Mesenchymal stem cell (in vitro differentiated cells and primary cell): ENCODE results near the gene UBE2D1.

ENCODE experiments used
- DNase-seq: peaks from one replicate; pipeline ENCODE4 v3.0.0-alpha.2; 2013
- H2AFZ ChIP-seq: one replicate; pipeline ENCODE4 v1.6.1; 2013; ENCODE audit warnings: low read depth, mild to moderate bottlenecking, control low read depth, inconsistent platforms, low read length, moderate library complexity
- H2AK5ac ChIP-seq: 2 replicates; pipeline ENCODE4 v1.6.1; 2013; ENCODE audit warnings: low read length, moderate library complexity, mild to moderate bottlenecking, inconsistent platforms; ENCODE audit not compliant: severe bottlenecking
- H2BK120ac ChIP-seq: one replicate; pipeline ENCODE4 v1.6.1; 2013; ENCODE audit warnings: low read depth, mild to moderate bottlenecking, inconsistent platforms, low read length, moderate library complexity
- H2BK12ac ChIP-seq, 2 experiments: one replicate each; pipeline ENCODE4 v1.6.1; 2013; ENCODE audit warnings: inconsistent platforms in 2 of 2, low read length in 2 of 2, mild to moderate bottlenecking in 2 of 2, moderate library complexity in 2 of 2, control low read depth in 1 of 2
- H2BK15ac ChIP-seq: one replicate; pipeline ENCODE4 v1.6.1; 2013; ENCODE audit warnings: mild to moderate bottlenecking, low read depth, inconsistent platforms; ENCODE audit not compliant: poor library complexity, severe bottlenecking
- H2BK5ac ChIP-seq: 2 replicates; pipeline ENCODE4 v1.6.1; 2013; ENCODE audit warnings: low read depth, mild to moderate bottlenecking, low read length, control low read depth, inconsistent platforms; ENCODE audit not compliant: poor library complexity, severe bottlenecking
- H3K14ac ChIP-seq, 2 experiments: one replicate each; pipeline ENCODE4 v1.6.1; 2013; ENCODE audit warnings: inconsistent platforms in 2 of 2, low read length in 2 of 2, control low read depth in 1 of 2, mild to moderate bottlenecking in 1 of 2, moderate library complexity in 1 of 2
- H3K18ac ChIP-seq, 2 experiments: one replicate each; pipeline ENCODE4 v1.6.1; 2013; ENCODE audit warnings: inconsistent platforms in 2 of 2, low read length in 2 of 2, control low read depth in 1 of 2, low read depth in 1 of 2, mild to moderate bottlenecking in 1 of 2
- H3K23ac ChIP-seq, 2 experiments: one replicate each; pipeline ENCODE4 v1.6.1; 2013; ENCODE audit warnings: inconsistent platforms in 2 of 2, low read length in 2 of 2, mild to moderate bottlenecking in 2 of 2, moderate library complexity in 2 of 2, control low read depth in 1 of 2
- H3K27ac ChIP-seq: 2 replicates; pipeline ENCODE4 v1.5.1; 2013; ENCODE audit warnings: mild to moderate bottlenecking, moderate library complexity, low read length, control low read depth, inconsistent platforms; ENCODE audit not compliant: poor library complexity, severe bottlenecking
- H3K27me3 ChIP-seq, 2 experiments: 2 replicates each; pipeline versions ENCODE4 v1.6.1 to v1.7.0; 2013; ENCODE audit warnings: low read length in 2 of 2, mild to moderate bottlenecking in 2 of 2, moderate library complexity in 2 of 2, control low read depth in 1 of 2, inconsistent platforms in 1 of 2; ENCODE audit not compliant: control insufficient read depth in 1 of 2, insufficient read depth in 1 of 2
- H3K36me3 ChIP-seq, 2 experiments: 2 replicates each; pipeline versions ENCODE4 v1.6.1 to v1.7.0; 2013; ENCODE audit warnings: low read length in 2 of 2, control low read depth in 1 of 2, inconsistent platforms in 1 of 2, low read depth in 1 of 2, mild to moderate bottlenecking in 1 of 2; ENCODE audit not compliant: insufficient read depth in 2 of 2, control insufficient read depth in 1 of 2
- H3K4ac ChIP-seq, 2 experiments: one replicate each; pipeline ENCODE4 v1.6.1; 2013; ENCODE audit warnings: inconsistent platforms in 2 of 2, low read length in 2 of 2, mild to moderate bottlenecking in 2 of 2, moderate library complexity in 2 of 2, control low read depth in 1 of 2, low read depth in 1 of 2
- H3K4me1 ChIP-seq: 2 replicates; pipeline ENCODE4 v1.6.1; 2013; ENCODE audit warnings: low read depth, low read length, control low read depth; ENCODE audit not compliant: control insufficient read depth, insufficient read depth
- H3K4me2 ChIP-seq: 2 replicates; pipeline ENCODE4 v1.6.1; 2013; ENCODE audit warnings: low read length, mild to moderate bottlenecking, inconsistent platforms; ENCODE audit not compliant: poor library complexity, severe bottlenecking
- H3K4me3 ChIP-seq, 2 experiments: 2 replicates each; pipeline versions ENCODE4 v1.5.1 to v1.7.0; 2013; ENCODE audit warnings: low read length in 2 of 2, mild to moderate bottlenecking in 2 of 2, control low read depth in 1 of 2, low read depth in 1 of 2; ENCODE audit not compliant: insufficient read depth in 1 of 2
- H3K79me1 ChIP-seq: replicated peaks from 2 replicates; pipeline ENCODE4 v1.6.1; 2013; ENCODE audit warnings: mild to moderate bottlenecking, control low read depth, low read length, inconsistent platforms; ENCODE audit not compliant: poor library complexity, severe bottlenecking
- H3K9ac ChIP-seq: 2 replicates; pipeline ENCODE4 v1.7.0; 2013; ENCODE audit warnings: mild to moderate bottlenecking, low read length, moderate library complexity
- H3K9me3 ChIP-seq: 2 replicates; pipeline ENCODE4 v1.7.0; 2013; ENCODE audit warnings: mild to moderate bottlenecking, low read length; ENCODE audit not compliant: control insufficient read depth
- H4K8ac ChIP-seq: one replicate; pipeline ENCODE4 v1.6.1; 2013; ENCODE audit warnings: inconsistent platforms, mild to moderate bottlenecking, low read length, moderate library complexity
- H4K91ac ChIP-seq: one replicate; pipeline ENCODE4 v1.6.1; 2013; ENCODE audit warnings: mild to moderate bottlenecking, low read length, inconsistent platforms
- WGBS: methylation state at CpG from one replicate; pipeline ENCODE4 v1.1.7; 2013; ENCODE audit warnings: mixed read lengths; 5-methylcytosine and 5-hydroxymethylcytosine counted together

The UBE2D1 gene

GRCh38 chr10:58358947-58359346 lies 24.1 kb downstream of the UBE2D1 start:
- Histone ChIP-seq H3K9me3 (no peaks in the 10 kb centered on the region), H3K27ac (no peak overlapping the region), H3K4me1 (no peaks in the 10 kb centered on the region), H4K8ac (no peak overlapping the region), H3K23ac (no peak overlapping the region), H3K4me2 (no peak overlapping the region), H2AFZ (no peak overlapping the region), H2BK5ac (no peak overlapping the region), H2BK15ac (no peak overlapping the region), H3K9ac (no peak overlapping the region), H3K79me1 (peaks cover 7% of the 10 kb centered on the region), H3K4me3 (no peak overlapping the region), H3K4ac (no peak overlapping the region), H2BK12ac (no peak overlapping the region), H2BK120ac (no peak overlapping the region), H2AK5ac (no peak overlapping the region), H4K91ac (no peak overlapping the region), H3K27me3 (no peaks in the 10 kb centered on the region), H3K18ac (no peak overlapping the region), H3K36me3 (peaks cover 0 to 23% of the 10 kb centered on the region in 2 experiments), H3K14ac (no peak overlapping the region)
- DNase-seq, result no peak
- no CpG with 5 or more reads among the region's 1 CpG for WGBS

GRCh38 chr10:58359541-58359940 lies 24.7 kb downstream of the UBE2D1 start:
- no peak for DNase-seq
- H2AK5ac ChIP-seq, result no peak overlapping the region
- no peak overlapping the region for H2BK12ac ChIP-seq
- no peak overlapping the region for H3K14ac ChIP-seq
- no peak overlapping the region for H3K18ac ChIP-seq
- H2AFZ ChIP-seq, result no peak overlapping the region
- no peak overlapping the region for H2BK15ac ChIP-seq
- H3K4me1 ChIP-seq, result no peaks in the 10 kb centered on the region
- no peaks in the 10 kb centered on the region for H3K27me3 ChIP-seq
- no peak overlapping the region for H3K4me2 ChIP-seq
- no peak overlapping the region for H3K9ac ChIP-seq
- no peak overlapping the region for H4K91ac ChIP-seq
- H3K36me3 ChIP-seq, result peaks cover 0 to 29% of the 10 kb centered on the region in 2 experiments
- no peak overlapping the region for H2BK120ac ChIP-seq
- no peak overlapping the region for H2BK5ac ChIP-seq
- H3K4me3 ChIP-seq, result no peak overlapping the region
- peaks cover 7% of the 10 kb centered on the region for H3K79me1 ChIP-seq
- no peak overlapping the region for H3K4ac ChIP-seq
- H3K9me3 ChIP-seq, result no peaks in the 10 kb centered on the region
- WGBS, result 100% methylated on average over 2 of the region's 3 CpGs
- H3K23ac ChIP-seq, result no peak overlapping the region
- no peak overlapping the region for H4K8ac ChIP-seq
- no peak overlapping the region for H3K27ac ChIP-seq

- no peak overlapping the region for H3K4me3 ChIP-seq
- 90% methylated on average over 7 of the region's 9 CpGs for WGBS
- no peak overlapping the region for H2BK12ac ChIP-seq
- H3K4ac ChIP-seq, result no peak overlapping the region
- H3K36me3 ChIP-seq, result peaks cover 0 to 38% of the 10 kb centered on the region in 2 experiments
- H3K9me3 ChIP-seq, result no peaks in the 10 kb centered on the region
- no peak overlapping the region for H4K91ac ChIP-seq
- H3K27me3 ChIP-seq, result no peaks in the 10 kb centered on the region
- H2BK120ac ChIP-seq, result no peak overlapping the region
- H3K23ac ChIP-seq, result no peak overlapping the region
- H2AFZ ChIP-seq, result no peak overlapping the region
- no peak overlapping the region for H3K27ac ChIP-seq
- H2BK15ac ChIP-seq, result no peak overlapping the region
- no peak for DNase-seq
- H3K18ac ChIP-seq, result no peak overlapping the region
- peaks cover 7% of the 10 kb centered on the region for H3K79me1 ChIP-seq
- no peak overlapping the region for H3K4me2 ChIP-seq
- H3K9ac ChIP-seq, result no peak overlapping the region
- H4K8ac ChIP-seq, result no peak overlapping the region
- H2AK5ac ChIP-seq, result no peak overlapping the region
- H2BK5ac ChIP-seq, result no peak overlapping the region
- no peak overlapping the region for H3K14ac ChIP-seq
- H3K4me1 ChIP-seq, result no peaks in the 10 kb centered on the region
These were observed 25.7 kb downstream of the UBE2D1 start for GRCh38 chr10:58360412-58361004.

GRCh38 chr10:58361353-58361752 lies 26.5 kb downstream of the UBE2D1 start:
- no peak overlapping the region for H2BK120ac ChIP-seq
- peaks cover 7% of the 10 kb centered on the region for H3K79me1 ChIP-seq
- no peak overlapping the region for H4K8ac ChIP-seq
- no peak overlapping the region for H4K91ac ChIP-seq
- no peaks in the 10 kb centered on the region for H3K27me3 ChIP-seq
- no peak overlapping the region for H3K4me3 ChIP-seq
- no peaks in the 10 kb centered on the region for H3K4me1 ChIP-seq
- no peak overlapping the region for H3K4ac ChIP-seq
- no peak overlapping the region for H2AK5ac ChIP-seq
- no peaks in the 10 kb centered on the region for H3K9me3 ChIP-seq
- no peak overlapping the region for H3K23ac ChIP-seq
- 100% methylated on average over 2 of the region's 2 CpGs for WGBS
- no peak overlapping the region for H3K9ac ChIP-seq
- H3K18ac ChIP-seq, result no peak overlapping the region
- no peak overlapping the region for H3K14ac ChIP-seq
- no peak overlapping the region for H2BK12ac ChIP-seq
- peaks cover 0 to 46% of the 10 kb centered on the region in 2 experiments for H3K36me3 ChIP-seq
- no peak overlapping the region for H2BK15ac ChIP-seq
- no peak overlapping the region for H3K27ac ChIP-seq
- no peak overlapping the region for H3K4me2 ChIP-seq
- DNase-seq, result no peak
- H2AFZ ChIP-seq, result no peak overlapping the region
- H2BK5ac ChIP-seq, result no peak overlapping the region
